Liver (tissue), 9 donors: ENCODE data around the gene HDGFL1. TPM values are rescaled to one million over a fixed set of nuclear protein-coding genes. Genes with fewer than 3 reads are reported as not detected.

Source experiments
- DNase-seq: peaks from one replicate; pipeline ENCODE4 v3.0.0-alpha.2; 2017; ENCODE audit warnings: low spot score
- H3K27ac ChIP-seq, 2 donors: one replicate each; pipeline ENCODE4 v1.7.0; 2013; ENCODE audit warnings: inconsistent platforms in 2 of 2, low read length in 2 of 2, control low read depth in 1 of 2, low read depth in 1 of 2, mild to moderate bottlenecking in 1 of 2
- H3K27me3 ChIP-seq, 4 donors: one replicate each; pipeline versions ENCODE4 v1.6.1 to v1.7.0; 2013; ENCODE audit warnings: low read length in 3 of 4, inconsistent platforms in 1 of 4, mild to moderate bottlenecking in 1 of 4, moderate library complexity in 1 of 4; ENCODE audit not compliant: control insufficient read depth in 4 of 4, insufficient read depth in 4 of 4
- H3K36me3 ChIP-seq, 4 donors: one replicate each; pipeline versions ENCODE4 v1.6.1 to v1.7.0; 2013; ENCODE audit warnings: low read length in 3 of 4, mild to moderate bottlenecking in 3 of 4, low read depth in 1 of 4, moderate library complexity in 1 of 4; ENCODE audit not compliant: control insufficient read depth in 4 of 4, insufficient read depth in 3 of 4
- H3K4me1 ChIP-seq, 4 donors: one replicate each; pipeline versions ENCODE4 v1.6.1 to v1.7.0; 2013; ENCODE audit warnings: low read length in 3 of 4, mild to moderate bottlenecking in 3 of 4, moderate library complexity in 1 of 4; ENCODE audit not compliant: control insufficient read depth in 4 of 4, insufficient read depth in 4 of 4
- H3K4me3 ChIP-seq, 3 donors: one replicate each; pipeline versions ENCODE4 v1.6.1 to v1.7.0; 2013; ENCODE audit warnings: low read length in 3 of 3, control low read depth in 1 of 3, low read depth in 1 of 3, mild to moderate bottlenecking in 1 of 3
- H3K9ac ChIP-seq, 2 donors: one replicate each; pipeline ENCODE4 v1.7.0; 2013; ENCODE audit warnings: low read length in 2 of 2, mild to moderate bottlenecking in 2 of 2, moderate library complexity in 2 of 2, control low read depth in 1 of 2, low read depth in 1 of 2
- H3K9me3 ChIP-seq, 4 donors: one replicate each; pipeline versions ENCODE4 v1.6.1 to v1.7.0; 2013; ENCODE audit warnings: low read length in 3 of 4; ENCODE audit not compliant: control insufficient read depth in 4 of 4
- EGR1 ChIP-seq, 2 donors: IDR thresholded peaks; 2 replicates each; pipeline ENCODE4 v1.6.1; 2016 to 2018; ENCODE audit warnings: antibody characterized with exemption in 2 of 2, low read depth in 2 of 2
- FOXA1 ChIP-seq: IDR thresholded peaks from 2 replicates; pipeline ENCODE4 v1.6.1; 2016; ENCODE audit warnings: antibody characterized with exemption
- FOXA2 ChIP-seq: IDR thresholded peaks from 2 replicates; pipeline ENCODE4 v1.6.1; 2016; ENCODE audit warnings: antibody characterized with exemption
- GABPA ChIP-seq, 2 donors: IDR thresholded peaks in 1 of 2; conservative IDR thresholded peaks in 1 of 2; 2 replicates each; pipeline ENCODE4 v1.6.1; 2016; ENCODE audit warnings: antibody characterized with exemption in 2 of 2, mild to moderate bottlenecking in 1 of 2, moderate library complexity in 1 of 2
- HNF4A ChIP-seq, 2 donors: conservative IDR thresholded peaks; 2 replicates each; pipeline ENCODE4 v1.6.1; 2016; ENCODE audit warnings: antibody characterized with exemption in 2 of 2, mild to moderate bottlenecking in 2 of 2
- HNF4G ChIP-seq: IDR thresholded peaks from 2 replicates; pipeline ENCODE4 v1.6.1; 2016; ENCODE audit warnings: antibody characterized with exemption
- JUND ChIP-seq, 2 donors: IDR thresholded peaks; 2 replicates each; pipeline ENCODE4 v1.6.1; 2016; ENCODE audit warnings: antibody characterized with exemption in 2 of 2
- NR2F2 ChIP-seq: IDR thresholded peaks from 2 replicates; pipeline ENCODE4 v1.6.1; 2016; ENCODE audit warnings: antibody characterized with exemption
- RAD21 ChIP-seq, 2 donors: IDR thresholded peaks; 2 replicates each; pipeline ENCODE4 v1.6.1; 2016; ENCODE audit warnings: antibody characterized with exemption in 2 of 2, mild to moderate bottlenecking in 2 of 2
- REST ChIP-seq: IDR thresholded peaks from 2 replicates; pipeline ENCODE4 v1.6.1; 2016; ENCODE audit warnings: antibody characterized with exemption, mild to moderate bottlenecking
- RXRA ChIP-seq, 2 donors: IDR thresholded peaks; 2 replicates each; pipeline ENCODE4 v1.6.1; 2017 to 2018; ENCODE audit warnings: antibody characterized with exemption in 2 of 2, mild to moderate bottlenecking in 1 of 2
- SP1 ChIP-seq: IDR thresholded peaks from 2 replicates; pipeline ENCODE4 v1.6.1; 2018; ENCODE audit warnings: antibody characterized with exemption, mild to moderate bottlenecking
- TAF1 ChIP-seq: conservative IDR thresholded peaks from 2 replicates; pipeline ENCODE4 v1.6.1; 2016; ENCODE audit warnings: antibody characterized with exemption, mild to moderate bottlenecking
- ZBTB33 ChIP-seq: IDR thresholded peaks from 2 replicates; pipeline ENCODE4 v1.6.1; 2016; ENCODE audit warnings: antibody characterized with exemption
- WGBS: extraction: QIAGEN DNeasy Blood & Tissue Kit; methylation state at CpG from one replicate; pipeline ENCODE4 v1.1.7; 2013; 5-methylcytosine and 5-hydroxymethylcytosine counted together
- polyA plus RNA-seq, 2 donors: library from polyadenylated mRNA; stranded (reverse) in 1 of 2; unstranded in 1 of 2; fragments of 200-250 nt in 1 of 2; fragments of >200 nt in 1 of 2; fragmentation: Nextera tagmentation in 1 of 2; extraction: Ambion mirVana in 1 of 2; gene quantifications; one replicate each; pipeline versions ENCODE4 v1.2.1 to v1.2.3, GENCODE V29; 2013 to 2015
- total RNA-seq, 2 donors: library from RNA; depleted of rRNA; stranded (reverse); fragments of >200 nt; gene quantifications; one replicate each; pipeline ENCODE4 v1.2.3, GENCODE V29; 2014
- TF ChIP-seq, protein P1 (sequence below): IDR thresholded peaks from 2 replicates; pipeline ENCODE4 v1.6.1; 2016; ENCODE audit warnings: antibody characterized with exemption
- donor health status: healthy.
- donor health status: healthy.
- donor health status: healthy.
- donor health status: healthy.
- donor health status: healthy.

HDGFL1 gene
- total and polyA plus RNA-seq, 4 donors, result not detected

DNA sequence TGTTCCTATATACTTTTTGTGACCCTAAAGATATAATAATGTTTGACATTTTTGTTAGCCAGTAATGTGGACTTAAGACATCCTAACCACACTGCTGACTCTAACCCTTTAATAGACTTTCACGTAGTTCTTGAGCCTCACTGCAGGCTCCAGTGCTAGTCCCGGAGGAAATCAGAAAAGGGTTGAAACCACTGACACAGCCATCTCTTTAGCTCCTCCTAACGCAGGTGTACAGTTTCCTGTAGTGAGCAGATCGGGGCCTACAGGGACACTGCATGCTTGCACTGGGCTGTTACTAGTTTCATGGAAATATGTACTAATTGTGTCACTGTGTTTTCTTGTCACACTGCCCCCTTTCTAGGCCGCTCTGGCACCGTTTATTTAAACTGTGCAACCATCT is 512 bp upstream of the HDGFL1 start:
- Histone ChIP-seq H3K9ac (no peak overlapping the region), H3K27me3 (no peaks in the 10 kb centered on the region), H3K4me3 (no peak overlapping the region), H3K4me1 (no peaks in the 10 kb centered on the region), H3K27ac (no peak overlapping the region), H3K36me3 (no peaks in the 10 kb centered on the region), H3K9me3 (no peaks in the 10 kb centered on the region)
- DNase-seq, result no peak
- WGBS, result 95% methylated on average over 6 of the region's 6 CpGs
- TF ChIP-seq NR2F2 (no peak), RXRA (IDR thresholded peaks at IDR 0.05) (no peak), HNF4G (no peak), FOXA2 (no peak), RAD21 (IDR thresholded peaks at IDR 0.05) (no peak), FOXA1 (no peak), EGR1 (IDR thresholded peaks at IDR 0.05; ENCODE audit: low read depth in 2 of 2) (no peak), ZBTB33 (no peak), HNF4A (conservative IDR thresholded peaks at IDR 0.05) (no peak)
- TF ChIP-seq, protein P1, sequence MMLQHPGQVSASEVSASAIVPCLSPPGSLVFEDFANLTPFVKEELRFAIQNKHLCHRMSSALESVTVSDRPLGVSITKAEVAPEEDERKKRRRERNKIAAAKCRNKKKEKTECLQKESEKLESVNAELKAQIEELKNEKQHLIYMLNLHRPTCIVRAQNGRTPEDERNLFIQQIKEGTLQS, result no peak

DNA sequence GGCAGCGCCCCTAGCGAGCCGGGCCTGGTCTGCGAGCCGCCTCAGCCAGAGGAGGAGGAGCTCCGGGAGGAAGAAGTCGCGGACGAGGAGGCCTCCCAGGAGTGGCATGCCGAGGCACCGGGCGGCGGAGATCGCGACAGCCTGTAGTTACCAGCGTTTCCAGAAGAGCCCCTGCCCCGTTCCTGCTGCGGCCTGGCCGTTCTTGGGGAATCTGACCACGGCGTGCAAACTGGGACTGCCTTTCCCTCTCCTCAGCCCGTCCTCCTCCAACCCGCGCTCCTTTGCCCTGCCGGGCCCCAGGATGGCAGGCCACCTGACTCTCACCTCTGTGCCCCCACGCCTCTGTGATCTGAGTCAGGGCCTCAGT is 802 bp downstream of the HDGFL1 start:
- no peaks in the 10 kb centered on the region for H3K36me3 ChIP-seq
- H3K27ac ChIP-seq, result no peak overlapping the region
- no peaks in the 10 kb centered on the region for H3K9me3 ChIP-seq
- no peak for DNase-seq
- no peaks in the 10 kb centered on the region for H3K4me1 ChIP-seq
- WGBS, result 85% methylated on average over 26 of the region's 26 CpGs
- H3K9ac ChIP-seq, result no peak overlapping the region
- no peaks in the 10 kb centered on the region for H3K27me3 ChIP-seq
- TF ChIP-seq HNF4G (no peak), JUND (IDR thresholded peaks at IDR 0.05) (no peak), FOXA1 (no peak), REST (no peak), TAF1 (no peak), SP1 (no peak), EGR1 (IDR thresholded peaks at IDR 0.05; ENCODE audit: low read depth in 2 of 2) (no peak)
- H3K4me3 ChIP-seq, result no peak overlapping the region

- no peak overlapping the region for H3K4me3 ChIP-seq
- no peak for DNase-seq
- H3K9me3 ChIP-seq, result no peaks in the 10 kb centered on the region
- H3K27me3 ChIP-seq, result no peaks in the 10 kb centered on the region
- no peak overlapping the region for H3K27ac ChIP-seq
- H3K9ac ChIP-seq, result no peak overlapping the region
- H3K36me3 ChIP-seq, result no peaks in the 10 kb centered on the region
- 74% methylated on average over 2 of the region's 2 CpGs for WGBS
- H3K4me1 ChIP-seq, result no peaks in the 10 kb centered on the region
- TF ChIP-seq RXRA (IDR thresholded peaks at IDR 0.05), result no peak
- TF ChIP-seq SP1, result no peak
- no peak for TF ChIP-seq ZBTB33
- no peak for TF ChIP-seq FOXA1
- TF ChIP-seq NR2F2, result no peak
- TF ChIP-seq TAF1, result no peak
- TF ChIP-seq FOXA2, result no peak
- TF ChIP-seq GABPA (IDR thresholded peaks at IDR 0.05 in 1 of 2, conservative IDR thresholded peaks at IDR 0.05 in 1 of 2), result no peak
Measured at GRCh38 chr6:22575190-22575589, 5.8 kb downstream of the HDGFL1 start.
